GM12873 (cell line): ENCODE results near the gene PLXNB1.

Experiments used
- TF ChIP-seq, protein P1 (sequence below): IDR thresholded peaks from 2 replicates; pipeline ENCODE4 v1.5.1; 2012; ENCODE audit warnings: low read depth, mild to moderate bottlenecking, moderate library complexity, low read length, control low read depth; ENCODE audit not compliant: insufficient read depth; ENCODE audit errors: missing control alignments

The PLXNB1 gene

DNA sequence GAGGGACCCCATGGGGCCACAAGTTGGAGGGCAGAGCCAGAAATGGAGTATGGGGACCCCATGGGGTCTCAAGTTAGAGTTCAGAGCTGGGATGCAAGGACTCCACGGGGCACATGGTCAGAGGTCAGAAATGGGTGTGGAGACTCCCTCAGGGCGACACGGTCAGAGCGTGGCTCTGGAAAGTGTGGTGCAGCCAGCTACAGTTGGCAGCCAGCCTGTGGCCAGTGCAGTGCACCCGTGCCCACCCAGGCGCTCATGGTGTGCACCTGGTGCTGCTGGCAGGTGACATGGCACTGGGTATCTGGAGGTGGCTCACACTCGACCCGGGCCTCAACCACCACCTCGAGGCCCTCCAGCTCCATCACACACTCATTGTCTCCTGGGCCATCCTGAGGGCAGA lies 11.2 kb downstream of the PLXNB1 start:
- TF ChIP-seq, protein P1, sequence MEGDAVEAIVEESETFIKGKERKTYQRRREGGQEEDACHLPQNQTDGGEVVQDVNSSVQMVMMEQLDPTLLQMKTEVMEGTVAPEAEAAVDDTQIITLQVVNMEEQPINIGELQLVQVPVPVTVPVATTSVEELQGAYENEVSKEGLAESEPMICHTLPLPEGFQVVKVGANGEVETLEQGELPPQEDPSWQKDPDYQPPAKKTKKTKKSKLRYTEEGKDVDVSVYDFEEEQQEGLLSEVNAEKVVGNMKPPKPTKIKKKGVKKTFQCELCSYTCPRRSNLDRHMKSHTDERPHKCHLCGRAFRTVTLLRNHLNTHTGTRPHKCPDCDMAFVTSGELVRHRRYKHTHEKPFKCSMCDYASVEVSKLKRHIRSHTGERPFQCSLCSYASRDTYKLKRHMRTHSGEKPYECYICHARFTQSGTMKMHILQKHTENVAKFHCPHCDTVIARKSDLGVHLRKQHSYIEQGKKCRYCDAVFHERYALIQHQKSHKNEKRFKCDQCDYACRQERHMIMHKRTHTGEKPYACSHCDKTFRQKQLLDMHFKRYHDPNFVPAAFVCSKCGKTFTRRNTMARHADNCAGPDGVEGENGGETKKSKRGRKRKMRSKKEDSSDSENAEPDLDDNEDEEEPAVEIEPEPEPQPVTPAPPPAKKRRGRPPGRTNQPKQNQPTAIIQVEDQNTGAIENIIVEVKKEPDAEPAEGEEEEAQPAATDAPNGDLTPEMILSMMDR = no peak

DNA sequence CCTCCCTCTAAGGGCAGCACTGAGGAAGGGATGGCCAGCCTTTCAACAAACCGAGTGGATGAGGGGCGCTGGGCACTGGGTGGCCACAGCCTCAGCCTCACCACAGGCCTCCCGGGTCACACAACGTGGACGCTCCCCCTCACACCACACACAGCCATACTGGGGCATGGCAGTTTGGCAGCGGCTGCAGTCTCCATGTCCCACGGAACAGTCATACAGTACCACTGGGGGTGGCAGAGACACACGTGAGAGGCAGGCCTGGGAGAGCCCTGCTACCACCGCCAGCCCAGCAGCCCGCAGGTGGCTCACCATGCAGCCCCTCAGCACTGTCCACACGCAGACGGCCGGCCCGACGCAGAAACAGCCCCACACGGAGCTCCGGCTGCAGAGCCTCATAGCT lies 11.7 kb downstream of the PLXNB1 start:
- TF ChIP-seq, protein P1 = no peak

DNA sequence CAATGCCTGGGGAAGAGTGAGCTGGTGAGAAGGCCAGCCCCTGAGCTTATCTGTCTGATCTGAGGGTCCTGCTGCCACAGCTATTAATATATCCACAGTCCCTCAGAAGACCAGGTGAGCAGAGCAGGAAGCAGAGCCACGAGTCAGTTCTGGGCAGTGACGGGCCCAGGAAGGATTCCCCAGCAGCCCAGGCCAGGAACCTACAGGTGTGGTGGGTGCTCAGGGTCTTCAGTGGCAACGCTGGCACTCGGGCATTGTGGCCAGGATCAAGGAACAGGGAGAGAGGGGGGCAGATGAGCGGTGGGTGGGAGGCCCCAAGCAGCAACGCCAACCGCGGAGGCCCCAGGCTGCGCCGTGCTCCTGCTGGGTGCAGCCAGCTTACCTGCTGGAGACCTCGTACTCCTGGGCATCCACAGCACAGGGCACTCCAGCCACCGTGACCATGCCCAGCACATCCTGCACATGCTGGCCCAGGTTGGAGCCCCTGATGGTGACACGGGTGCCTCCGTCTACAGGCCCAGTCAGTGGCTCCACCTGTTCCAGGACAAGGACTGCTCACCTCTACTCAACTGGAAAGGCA lies 12.3 kb downstream of the PLXNB1 start:
- TF ChIP-seq, protein P1 = no peak

DNA sequence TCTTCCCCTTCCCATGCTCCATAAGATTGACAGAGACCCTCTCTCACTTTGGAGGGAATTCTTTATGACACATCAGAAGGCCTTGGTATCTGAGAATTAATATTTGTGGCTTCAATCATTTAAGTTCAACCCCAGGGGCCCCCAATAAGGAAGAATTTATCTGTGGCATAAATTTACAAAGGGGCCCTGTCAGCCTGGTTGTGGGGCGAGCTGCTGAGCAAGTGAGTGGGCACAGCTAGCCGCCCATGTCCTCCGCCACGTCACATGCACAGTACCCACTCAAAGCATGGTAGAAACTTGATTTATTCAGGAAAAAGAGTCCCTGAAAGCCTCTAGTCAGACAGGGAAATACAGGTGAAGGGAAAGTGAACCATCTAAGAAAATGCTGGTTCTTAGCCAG lies 13.3 kb downstream of the PLXNB1 start:
- TF ChIP-seq, protein P1 = no peak

DNA sequence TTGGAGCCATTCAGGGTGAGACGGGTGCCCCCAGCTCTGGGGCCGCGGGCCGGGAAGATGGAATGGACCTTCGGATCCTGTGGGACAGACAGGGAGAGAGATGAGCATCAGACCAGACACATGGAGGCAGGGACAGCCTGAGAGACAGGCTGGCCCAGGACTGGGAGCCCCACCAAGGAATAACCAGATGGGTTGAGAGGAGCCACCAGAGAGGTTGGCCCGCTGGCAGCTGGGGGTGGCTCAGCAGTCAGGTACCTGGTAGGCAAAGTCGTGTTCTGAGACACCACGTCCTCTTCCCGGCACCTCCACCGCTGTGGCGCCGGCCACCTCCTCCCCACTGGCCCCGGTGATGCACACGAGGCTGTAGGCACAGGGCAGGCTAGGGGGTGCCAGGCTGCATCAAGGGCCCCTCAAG lies 13.8 kb downstream of the PLXNB1 start:
- TF ChIP-seq, protein P1 = no peak

DNA sequence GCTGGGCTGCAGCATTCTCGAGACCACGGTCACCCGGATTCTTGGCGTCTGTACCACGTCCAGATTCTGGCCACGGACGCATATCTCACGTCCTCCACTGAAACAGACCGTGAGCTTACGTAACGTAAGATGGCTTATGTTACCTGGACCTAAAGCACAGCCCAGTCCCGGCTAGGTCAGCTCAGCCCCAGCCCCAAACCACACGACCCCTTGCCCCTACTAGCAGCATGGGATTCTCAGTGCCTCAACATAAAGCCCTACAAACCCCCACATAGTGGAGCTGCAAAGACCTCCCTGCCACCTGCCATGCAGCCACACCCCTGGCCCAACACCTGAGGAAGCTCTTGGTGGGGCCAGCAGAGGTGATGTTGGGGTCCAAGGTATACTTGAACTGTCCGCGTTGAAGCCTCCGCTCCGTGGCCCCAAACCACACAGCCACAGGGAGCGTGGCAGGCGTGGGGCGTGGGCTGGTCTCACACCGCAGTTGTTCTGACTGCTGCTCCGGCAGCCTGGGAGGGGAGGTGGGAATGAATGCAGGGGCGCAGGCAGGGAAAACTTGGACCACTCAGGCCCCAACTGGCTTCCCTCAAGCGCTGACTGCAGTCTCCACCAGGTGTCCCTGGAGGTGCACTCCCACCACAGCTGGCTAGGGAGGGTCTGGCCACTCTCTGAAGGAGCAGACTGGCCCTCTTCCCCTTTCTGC lies 14.5 kb downstream of the PLXNB1 start:
- TF ChIP-seq, protein P1 = peak; percentile 24

DNA sequence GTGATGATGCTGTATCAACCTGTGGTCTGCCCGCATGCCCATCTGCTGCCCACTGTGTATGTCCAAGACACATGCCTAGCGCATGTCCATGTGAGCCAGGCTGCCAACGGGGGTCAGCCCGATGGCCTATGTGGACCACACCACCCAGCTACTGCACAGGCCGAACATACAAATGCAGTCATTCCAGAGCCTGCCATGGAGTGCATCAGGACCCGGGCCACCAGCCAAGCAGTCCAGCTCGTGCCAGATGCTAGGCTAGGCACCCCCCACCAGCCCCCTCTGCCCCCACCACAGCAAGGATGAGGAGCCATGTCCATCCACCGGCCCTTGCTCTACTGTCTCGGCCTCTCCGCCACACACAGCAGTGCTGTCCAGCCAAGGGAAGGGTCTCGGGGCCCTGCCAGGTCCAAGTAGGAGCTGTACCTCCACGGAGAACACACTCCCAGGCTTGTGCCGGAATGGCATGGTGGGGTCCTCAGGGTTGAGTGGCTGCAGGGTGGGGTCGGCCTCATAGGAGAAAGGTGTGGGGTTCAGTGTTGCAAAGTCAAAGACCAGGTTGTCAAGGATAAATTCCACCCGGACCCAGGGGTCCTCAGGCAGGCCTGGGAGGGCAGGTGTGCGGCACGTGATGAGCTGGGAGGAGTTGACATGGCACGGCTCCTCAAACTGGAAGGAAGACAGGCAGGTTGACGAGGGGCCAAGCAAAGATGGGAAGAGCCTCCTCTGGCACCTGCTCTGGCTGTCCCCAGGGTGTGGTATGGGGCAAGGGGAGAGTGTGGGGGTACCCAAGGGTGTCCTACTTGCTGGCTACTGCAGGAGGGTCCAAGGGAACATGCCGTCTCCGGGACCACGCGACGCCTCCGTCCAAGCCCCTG lies 15.3 kb downstream of the PLXNB1 start:
- TF ChIP-seq, protein P1 = no peak
